NCI-H226 (cell line): Measurements from ENCODE around the gene MBL2.

Experiments
- DNase-seq: peaks from one replicate; pipeline ENCODE4 v3.0.0-alpha.2; 2015

The MBL2 gene

GRCh38 chr10:52771534-52772445, 794 bp downstream of the MBL2 start:
- no peak for DNase-seq

- no peak for DNase-seq
Observed at GRCh38 chr10:52770904-52771303, 1.7 kb downstream of the MBL2 start.

- DNase-seq, result no peak
Observed at GRCh38 chr10:52769966-52770365, 2.6 kb downstream of the MBL2 start.

DNA sequence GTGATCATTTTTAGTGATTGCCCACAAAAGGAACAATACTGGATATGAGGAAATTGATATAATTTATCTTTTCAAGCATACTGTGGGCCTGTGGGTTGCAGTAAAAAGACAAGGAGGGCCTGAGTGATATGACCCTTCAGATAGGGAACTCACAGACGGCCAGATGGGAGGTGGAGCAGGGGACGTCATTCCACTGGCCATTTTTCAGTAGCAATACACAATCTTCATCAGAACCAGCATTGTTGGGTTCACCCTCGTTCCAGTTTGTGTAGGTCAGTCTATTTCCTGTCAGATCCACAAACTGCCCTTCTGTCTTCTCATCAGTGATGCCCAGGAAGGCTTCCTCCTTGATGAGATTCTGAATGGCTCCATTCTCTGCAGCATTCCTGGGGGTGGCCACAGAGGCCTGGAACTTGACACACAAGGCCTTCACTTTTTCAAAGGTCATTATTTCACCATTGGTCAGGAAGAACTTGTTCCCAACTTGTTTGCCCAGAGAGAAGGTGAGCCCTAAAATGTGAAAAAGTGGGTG, 4.5 kb downstream of the MBL2 start:
- no peak for DNase-seq

GRCh38 chr10:52762088-52762487, 10.5 kb downstream of the MBL2 start:
- DNase-seq, result no peak

GRCh38 chr10:52759154-52759553, 13.4 kb downstream of the MBL2 start:
- DNase-seq, result no peak

DNA sequence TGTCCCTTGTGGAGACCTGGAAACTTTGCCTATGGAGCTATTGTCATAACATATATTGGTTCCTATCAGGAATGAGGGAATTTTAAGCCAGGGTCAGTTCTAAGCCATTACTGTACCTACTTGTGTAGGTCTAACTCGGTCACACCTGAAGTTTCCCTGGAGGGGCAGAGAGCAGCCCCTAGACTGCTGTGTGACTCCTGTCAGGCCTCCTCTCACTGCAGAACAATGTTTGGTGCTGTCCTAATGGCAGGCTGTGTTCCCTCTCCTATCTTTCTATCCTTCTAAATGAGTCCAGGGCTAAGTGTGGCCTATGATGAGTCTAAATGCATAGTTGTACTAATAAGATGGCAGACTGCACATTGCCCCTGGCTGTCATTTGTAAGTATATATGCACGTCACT, 14.2 kb downstream of the MBL2 start:
- no peak for DNase-seq

DNA sequence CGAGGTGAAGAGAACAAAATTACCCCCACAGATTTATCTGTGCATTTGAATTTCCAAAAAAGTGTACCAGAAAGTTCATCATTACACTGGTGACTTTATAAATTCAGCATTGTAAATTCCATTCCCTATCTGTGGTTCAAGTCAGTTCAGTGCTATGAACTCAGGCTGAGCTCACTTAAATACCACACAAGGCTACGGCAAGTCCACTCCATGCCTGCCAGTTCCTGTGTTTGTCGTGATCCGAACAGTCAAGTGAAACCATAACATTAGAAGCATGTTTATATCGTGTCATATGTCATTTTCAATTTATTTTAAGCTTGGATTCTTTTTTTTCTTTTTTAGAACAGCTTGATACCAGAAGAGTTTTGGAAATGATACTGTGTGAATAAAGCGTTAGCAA, 14.8 kb downstream of the MBL2 start:
- no peak for DNase-seq

- no peak for DNase-seq
Observed at GRCh38 chr10:52756966-52757365, 15.6 kb downstream of the MBL2 start.

DNA sequence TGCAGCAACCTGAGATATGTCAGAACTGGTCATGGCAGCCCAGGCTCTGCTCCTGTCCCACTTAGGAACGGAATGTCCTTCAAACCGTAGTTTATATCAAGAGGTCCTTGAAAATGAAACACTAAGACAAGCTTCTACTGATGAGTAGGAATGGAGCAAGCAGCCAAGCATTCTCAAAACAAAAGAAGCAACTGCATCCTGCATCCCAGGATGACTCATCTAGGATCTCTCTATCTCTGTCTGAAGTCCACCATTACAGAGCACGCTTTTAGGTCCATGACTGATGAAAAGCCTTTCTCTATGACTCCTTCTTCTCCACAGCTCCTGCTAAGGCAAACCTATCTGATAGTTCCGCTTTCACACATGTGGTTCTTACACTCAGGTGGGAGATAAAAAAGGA, 16.3 kb downstream of the MBL2 start:
- no peak for DNase-seq

- DNase-seq, result peak; percentile 36
Observed at GRCh38 chr10:52755297-52756062, 17.1 kb downstream of the MBL2 start.

DNA sequence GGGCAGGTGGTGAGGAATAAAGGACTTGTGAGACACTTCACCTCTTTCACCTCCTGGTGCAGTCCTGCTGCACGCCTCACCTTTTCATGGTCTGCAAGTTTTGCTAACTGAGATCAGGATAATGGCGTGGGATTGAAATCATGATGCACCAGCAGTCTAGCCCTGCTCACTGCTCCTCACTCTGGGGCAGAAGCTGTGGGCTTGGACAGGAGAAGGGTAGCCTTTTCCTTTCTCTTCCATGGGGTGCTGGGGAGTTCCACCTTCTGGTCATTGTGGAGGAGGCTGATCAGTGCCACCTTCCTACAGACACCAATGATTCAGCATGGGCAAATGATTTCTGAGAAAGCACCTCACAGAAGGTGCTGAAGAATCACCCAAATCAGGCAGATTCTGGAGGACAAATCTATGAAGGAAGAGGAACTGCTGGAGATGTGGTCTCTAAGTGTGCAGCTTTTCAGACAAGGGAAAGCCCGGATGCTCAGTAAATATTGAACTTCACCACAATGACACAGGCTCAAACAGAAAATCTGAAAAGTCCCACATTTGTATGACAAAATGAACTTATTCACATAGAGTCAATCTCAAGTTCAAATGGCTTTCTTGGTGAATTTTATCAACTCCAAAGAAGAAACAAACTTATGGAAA, 19.7 kb downstream of the MBL2 start:
- DNase-seq, result no peak

DNA sequence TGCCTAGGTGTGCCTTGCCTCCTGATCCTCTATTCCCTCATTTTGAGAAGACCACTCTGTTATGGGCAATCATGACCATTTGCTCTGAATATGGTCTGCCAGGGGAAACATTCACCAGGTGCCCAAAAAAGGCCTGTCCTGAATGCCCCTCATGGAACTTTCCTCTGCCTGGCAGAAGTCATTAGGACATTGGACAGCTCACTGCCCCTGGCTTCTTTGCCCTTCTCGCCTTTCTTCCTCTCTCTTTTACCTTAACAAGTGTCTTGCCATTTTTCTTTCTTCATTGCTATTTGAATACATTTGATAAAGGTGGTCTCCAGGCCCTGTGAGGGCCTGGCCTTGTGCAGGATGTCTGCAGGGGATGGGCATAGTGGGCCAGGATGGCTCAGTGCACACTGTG, 20.3 kb downstream of the MBL2 start:
- no peak for DNase-seq

DNA sequence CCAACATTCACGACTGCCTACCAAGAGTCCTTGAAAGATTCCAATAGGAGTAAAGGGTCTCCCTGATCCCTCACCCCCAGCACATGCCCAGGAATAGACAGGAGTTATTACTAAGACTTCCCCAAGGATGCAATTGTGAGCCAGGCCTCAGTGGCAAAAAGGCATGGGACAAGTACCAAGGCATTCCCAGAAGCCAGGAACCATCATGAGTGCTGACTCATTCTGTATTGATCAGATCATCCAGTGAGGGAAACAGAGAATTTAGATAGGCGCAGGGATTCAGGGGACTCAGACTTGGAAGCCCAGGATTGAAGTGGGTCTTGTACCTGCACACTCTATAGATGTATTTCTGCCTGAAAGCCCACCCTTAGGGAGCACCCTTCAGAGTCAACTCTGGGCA, 21.2 kb downstream of the MBL2 start:
- DNase-seq, result no peak

- DNase-seq, result no peak
Observed at GRCh38 chr10:52750629-52751028, 22.0 kb downstream of the MBL2 start.

- no peak for DNase-seq
Observed at GRCh38 chr10:52747694-52748093, 24.9 kb downstream of the MBL2 start.

GRCh38 chr10:52746169-52746568, 26.4 kb downstream of the MBL2 start:
- no peak for DNase-seq

- DNase-seq, result no peak
Observed at GRCh38 chr10:52744057-52744805, 28.4 kb downstream of the MBL2 start.

DNA sequence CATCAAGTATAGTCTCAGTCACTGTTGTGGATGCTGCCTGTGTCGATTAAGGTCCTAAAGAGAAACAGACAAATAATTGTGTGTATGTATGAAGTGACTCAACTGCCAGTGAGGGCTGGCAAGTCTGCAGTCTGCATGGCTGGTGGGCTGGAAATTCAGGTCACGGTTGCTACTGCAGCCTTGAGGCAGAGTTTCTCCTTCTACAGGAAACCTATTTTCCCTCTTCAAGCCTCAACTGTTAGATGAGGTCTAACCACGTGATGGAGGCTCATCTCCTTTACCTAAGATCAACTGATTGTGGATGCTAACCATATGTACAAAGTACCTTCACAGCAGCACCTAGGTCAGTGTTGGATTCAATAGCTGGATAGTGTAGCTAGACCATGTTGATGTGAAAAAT, 29.9 kb downstream of the MBL2 start:
- DNase-seq, result no peak

GRCh38 chr10:52741851-52742250, 30.7 kb downstream of the MBL2 start:
- no peak for DNase-seq

- no peak for DNase-seq
Observed at GRCh38 chr10:52740913-52741675, 31.5 kb downstream of the MBL2 start.

DNA sequence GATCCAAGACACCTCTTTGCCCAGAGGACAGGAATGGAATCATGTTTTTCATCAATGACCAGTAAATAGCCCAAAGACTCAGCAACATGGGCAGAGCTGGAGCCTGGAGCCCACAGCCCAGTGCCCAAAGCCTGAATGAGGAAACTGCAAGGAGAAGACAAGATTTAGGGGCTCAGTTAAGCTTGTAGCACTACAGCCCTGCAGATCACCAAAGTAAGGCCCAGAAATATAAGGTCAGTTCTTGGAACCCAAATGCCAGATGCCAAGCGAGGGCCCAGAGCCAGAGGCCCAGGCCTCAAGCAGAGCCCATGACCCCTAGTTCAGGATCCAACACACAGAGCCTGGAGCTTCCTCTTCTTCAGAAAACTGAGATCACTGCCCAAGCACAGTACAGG, 32.4 kb downstream of the MBL2 start:
- no peak for DNase-seq
